SK-N-SH treated with all-trans-retinoic acid at 6 μM for 48 hours (cell line): ENCODE measurements around the gene SRRM3.

Experiments
- ATAC-seq: fragments of 200-7000 bp; cut with Tn5 transposase; 3 replicates; pipeline ENCODE4 v1.9.1; 2020; ENCODE audit warnings: mild to moderate bottlenecking, moderate library complexity
- ARNTL ChIP-seq: fragments of 450-650 bp; formaldehyde crosslinking; IDR thresholded peaks from 2 replicates; pipeline ENCODE4 v1.5.0; 2020; ENCODE audit warnings: low read depth, mild to moderate bottlenecking, moderate library complexity, borderline replicate concordance
- BACH2 ChIP-seq: fragments of 250-450 bp; sonication (Bioruptor Pico); IDR thresholded peaks from 2 replicates; pipeline ENCODE4 v1.9.0; 2021; ENCODE audit warnings: mild to moderate bottlenecking, borderline replicate concordance
- CREB5 ChIP-seq: fragments of 250-450 bp; sonication (Bioruptor Pico); IDR thresholded peaks from 2 replicates; pipeline ENCODE4 v1.5.1; 2020; ENCODE audit warnings: low read depth, mild to moderate bottlenecking, moderate library complexity
- CSDC2 ChIP-seq: fragments of 250-450 bp; sonication (Bioruptor Pico); IDR thresholded peaks from 2 replicates; pipeline ENCODE4 v1.5.0; 2020; ENCODE audit warnings: mild to moderate bottlenecking, moderate library complexity
- CSRNP3 ChIP-seq: fragments of 250-450 bp; sonication (Bioruptor Pico); IDR thresholded peaks from 2 replicates; pipeline ENCODE4 v1.5.1; 2021; ENCODE audit warnings: mild to moderate bottlenecking, moderate library complexity
- ESRRG ChIP-seq: fragments of 250-450 bp; sonication (Bioruptor Pico); IDR thresholded peaks from 2 replicates; pipeline ENCODE4 v1.6.1; 2021; ENCODE audit warnings: mild to moderate bottlenecking
- GLIS3 ChIP-seq: fragments of 250-450 bp; sonication (Bioruptor Pico); IDR thresholded peaks from 2 replicates; pipeline ENCODE4 v1.5.0; 2020; ENCODE audit warnings: mild to moderate bottlenecking, moderate library complexity
- ISL1 ChIP-seq: fragments of 250-450 bp; sonication (Bioruptor Pico); IDR thresholded peaks from 2 replicates; pipeline ENCODE4 v2.1.2; 2022; ENCODE audit warnings: mild to moderate bottlenecking, moderate library complexity
- PATZ1 ChIP-seq: fragments of 250-450 bp; sonication (Bioruptor Pico); IDR thresholded peaks from 2 replicates; pipeline ENCODE4 v1.8.0; 2020; ENCODE audit warnings: mild to moderate bottlenecking, moderate library complexity, borderline replicate concordance
- POU6F1 ChIP-seq: fragments of 250-450 bp; sonication (Bioruptor Pico); IDR thresholded peaks from 2 replicates; pipeline ENCODE4 v1.8.0; 2021; ENCODE audit warnings: low read depth, mild to moderate bottlenecking, moderate library complexity, borderline replicate concordance
- PPARA ChIP-seq: fragments of 250-450 bp; sonication (Bioruptor Pico); IDR thresholded peaks from 2 replicates; pipeline ENCODE4 v1.5.0; 2020; ENCODE audit warnings: mild to moderate bottlenecking, borderline replicate concordance
- RARB ChIP-seq: fragments of 250-450 bp; sonication (Bioruptor Pico); IDR thresholded peaks from 2 replicates; pipeline ENCODE4 v1.8.0; 2021; ENCODE audit warnings: mild to moderate bottlenecking, moderate library complexity
- SNAI2 ChIP-seq: fragments of 250-450 bp; sonication (Bioruptor Pico); IDR thresholded peaks from 2 replicates; pipeline ENCODE4 v1.5.0; 2020; ENCODE audit warnings: mild to moderate bottlenecking, moderate library complexity
- TCF4 ChIP-seq: fragments of 250-450 bp; sonication (Bioruptor Pico); IDR thresholded peaks from 2 replicates; pipeline ENCODE4 v1.8.0; 2021; ENCODE audit warnings: mild to moderate bottlenecking, moderate library complexity, borderline replicate concordance
- ZC3H10 ChIP-seq: fragments of 250-450 bp; sonication (Bioruptor Pico); IDR thresholded peaks from 2 replicates; pipeline ENCODE4 v1.5.1; 2021; ENCODE audit warnings: mild to moderate bottlenecking, moderate library complexity
- ZFP3 ChIP-seq: fragments of 250-450 bp; sonication (Bioruptor Pico); IDR thresholded peaks from 2 replicates; pipeline ENCODE4 v1.5.0; 2020; ENCODE audit warnings: mild to moderate bottlenecking, moderate library complexity
- ZFP30 ChIP-seq: fragments of 450-650 bp; formaldehyde crosslinking; IDR thresholded peaks from 2 replicates; pipeline ENCODE4 v1.5.0; 2022; ENCODE audit warnings: mild to moderate bottlenecking, moderate library complexity
- ZNF70 ChIP-seq: fragments of 450-650 bp; formaldehyde crosslinking; IDR thresholded peaks from 2 replicates; pipeline ENCODE4 v1.5.0; 2020; ENCODE audit warnings: mild to moderate bottlenecking, moderate library complexity
- ZNF8 ChIP-seq: fragments of 450-650 bp; formaldehyde crosslinking; IDR thresholded peaks from 2 replicates; pipeline ENCODE4 v1.5.0; 2020; ENCODE audit warnings: mild to moderate bottlenecking, moderate library complexity

Gene SRRM3

GRCh38 chr7:76294344-76295024 is 92.8 kb downstream of the SRRM3 start:
- peak; percentile 98; the same call in 1 of the 2 replicates for TF ChIP-seq PATZ1 (CRISPR knock-in tag)
- TF ChIP-seq ZFP3: no peak; the same call in none of the 2 replicates
- peak; percentile 29; the same call in 1 of the 2 replicates for TF ChIP-seq CREB5 (CRISPR knock-in tag)
- TF ChIP-seq ESRRG (CRISPR knock-in tag): no peak
- peak; percentile 29; the same call in 1 of the 2 replicates for TF ChIP-seq ISL1 (CRISPR knock-in tag)
- TF ChIP-seq CSDC2 (CRISPR knock-in tag): peak; percentile 80; the same call in 1 of the 2 replicates
- TF ChIP-seq TCF4: peak; percentile 41; the same call in 1 of the 2 replicates
- TF ChIP-seq ZNF70 (CRISPR knock-in tag): no peak
- TF ChIP-seq SNAI2: peak; percentile 83; the same call in 1 of the 2 replicates
- TF ChIP-seq GLIS3: no peak
- ATAC-seq: peak; percentile 86

GRCh38 chr7:76296743-76297740 is 95.3 kb downstream of the SRRM3 start:
- ATAC-seq: no peak
- no peak for TF ChIP-seq ZNF70 (CRISPR knock-in tag)
- TF ChIP-seq SNAI2: no peak
- no peak for TF ChIP-seq CSRNP3 (CRISPR knock-in tag)

- TF ChIP-seq PATZ1 (CRISPR knock-in tag) (no peak), ZFP3 (0 out of 2 replicates have a peak, but pooled peaks have one; percentile 37), ISL1 (CRISPR knock-in tag) (peak; percentile 51), ZFP30 (CRISPR knock-in tag) (no peak)
- ATAC-seq: no peak
Observed at GRCh38 chr7:76300166-76300731, 98.6 kb downstream of the SRRM3 start.

- no peak for ATAC-seq
- TF ChIP-seq RARB (CRISPR knock-in tag) (no peak), POU6F1 (CRISPR knock-in tag) (no peak), ZFP30 (CRISPR knock-in tag) (no peak), PPARA (CRISPR knock-in tag) (no peak), CREB5 (CRISPR knock-in tag) (no peak), ZC3H10 (CRISPR knock-in tag) (no peak), ZNF70 (CRISPR knock-in tag) (no peak), ARNTL (no peak), ZNF8 (CRISPR knock-in tag) (no peak), TCF4 (no peak), GLIS3 (no peak), BACH2 (no peak)
- TF ChIP-seq, all 23 proteins: peak for 0
Observed at GRCh38 chr7:76301000-76301399, 99.3 kb downstream of the SRRM3 start.
